Panc1 (cell line): ENCODE data around the gene NR3C1.

Source experiments
- CTCF ChIP-seq: fragments of 450-650 bp; IDR thresholded peaks from 2 replicates; pipeline ENCODE4 v1.5.1; 2017; ENCODE audit warnings: mild to moderate bottlenecking
- POLR2AphosphoS5 ChIP-seq: IDR thresholded peaks from 2 replicates; pipeline ENCODE4 v1.6.1; 2012; ENCODE audit warnings: mild to moderate bottlenecking, low read depth, low read length, moderate library complexity
- REST ChIP-seq, 2 experiments: IDR thresholded peaks; 2 replicates each; pipeline ENCODE4 v1.6.1; 2011 to 2012; ENCODE audit warnings: low read depth in 2 of 2, control low read depth in 1 of 2, low read length in 1 of 2, mild to moderate bottlenecking in 1 of 2, moderate library complexity in 1 of 2; ENCODE audit not compliant: insufficient read depth in 1 of 2
- SIN3A ChIP-seq: IDR thresholded peaks from 2 replicates; pipeline ENCODE4 v1.6.1; 2012; ENCODE audit warnings: low read depth, mild to moderate bottlenecking, low read length, moderate library complexity, borderline replicate concordance; ENCODE audit not compliant: insufficient read depth
- TCF7L2 ChIP-seq: IDR thresholded peaks from 2 replicates; pipeline ENCODE4 v1.6.1; 2011; ENCODE audit warnings: mild to moderate bottlenecking, low read depth, low read length, inconsistent platforms

GRCh38 chr5:143404416-143405062 lies 1.1 kb upstream of the NR3C1 start:
- TF ChIP-seq CTCF (no peak), TCF7L2 (no peak; the same call in 1 of the 2 replicates), REST (IDR thresholded peaks at IDR 0.05; ENCODE audit: insufficient read depth in 1 of 2, low read depth in 2 of 2, low read length in 1 of 2) (no peak), SIN3A (no peak; the same call in 1 of the 2 replicates), POLR2AphosphoS5 (no peak; the same call in 1 of the 2 replicates)
